IMR-90 (cell line): Measurements from ENCODE around the gene CD79A. TPM values are rescaled to one million over a fixed set of nuclear protein-coding genes. Genes with fewer than 3 reads are reported as not detected.
A peak's percentile ranks its signal among the peaks of the same experiment; 100 is the strongest.

Source experiments
- ATAC-seq: fragments of 200-7000 bp; cut with Tn5 transposase; 2 replicates; pipeline ENCODE4 v1.9.1; 2020; ENCODE audit warnings: low read depth, mild to moderate bottlenecking, moderate library complexity
- BruUV-seq: library from RNA; stranded (reverse); fragments of 400-500 nt; replicated peaks from 2 replicates; lab custom pipeline; 2021; lab: Mats Ljungman, UMichigan
- CTCF ChIA-PET: fragments of 300-600 bp; formaldehyde crosslinking; extraction: SDS; loops from one replicate; lab custom pipeline; 2021; ENCODE audit warnings: antibody characterized with exemption; lab: Yijun Ruan, JAX
- POLR2A ChIA-PET: fragments of 300-600 bp; sonication (Branson Sonifier 250); formaldehyde crosslinking; loops from one replicate; lab custom pipeline; 2022; ENCODE audit warnings: antibody characterized with exemption; ENCODE audit not compliant: unreplicated experiment; lab: Charles Lee
- DNase-seq: peaks from one replicate; pipeline ENCODE4 v3.0.0; 2013
- H2AFZ ChIP-seq: replicated peaks from 2 replicates; pipeline ENCODE3; 2013; ENCODE audit warnings: low read length, mild to moderate bottlenecking; ENCODE audit not compliant: poor library complexity
- H2AK5ac ChIP-seq: 2 replicates; pipeline ENCODE4 v1.6.1; 2013; ENCODE audit warnings: low read depth, low read length, inconsistent platforms
- H2AK9ac ChIP-seq: replicated peaks from 2 replicates; pipeline ENCODE3; 2013; ENCODE audit warnings: mild to moderate bottlenecking, low read depth, low read length, moderate library complexity; ENCODE audit not compliant: poor library complexity
- H2BK120ac ChIP-seq: 2 replicates; pipeline ENCODE4 v1.6.1; 2013; ENCODE audit warnings: low read depth, low read length, inconsistent platforms
- H2BK15ac ChIP-seq: 3 replicates; pipeline ENCODE4 v1.6.1; 2013; ENCODE audit warnings: low read depth, low read length, inconsistent platforms
- H2BK20ac ChIP-seq: 2 replicates; pipeline ENCODE4 v1.6.1; 2013; ENCODE audit warnings: low read depth, mild to moderate bottlenecking, inconsistent platforms, low read length, moderate library complexity
- H2BK5ac ChIP-seq: 2 replicates; pipeline ENCODE4 v1.6.1; 2013; ENCODE audit warnings: mild to moderate bottlenecking, low read depth, low read length, inconsistent platforms; ENCODE audit not compliant: poor library complexity, severe bottlenecking
- H3K14ac ChIP-seq: replicated peaks from 2 replicates; pipeline ENCODE4 v1.6.1; 2013; ENCODE audit warnings: low read depth, low read length, inconsistent platforms
- H3K18ac ChIP-seq: 2 replicates; pipeline ENCODE4 v1.6.1; 2013; ENCODE audit warnings: low read depth, low read length, control low read depth
- H3K23ac ChIP-seq: 2 replicates; pipeline ENCODE4 v1.6.1; 2013; ENCODE audit warnings: low read depth, low read length, inconsistent platforms
- H3K27ac ChIP-seq: 2 replicates; pipeline ENCODE4 v1.5.1; 2013; ENCODE audit warnings: mild to moderate bottlenecking, control low read depth, low read length; ENCODE audit not compliant: insufficient read depth
- H3K27me3 ChIP-seq: 2 replicates; pipeline ENCODE4 v1.6.1; 2013; ENCODE audit warnings: low read length; ENCODE audit not compliant: control insufficient read depth, insufficient read depth
- H3K36me3 ChIP-seq: 2 replicates; pipeline ENCODE4 v1.6.1; 2013; ENCODE audit warnings: low read length, mixed read lengths; ENCODE audit not compliant: control insufficient read depth, insufficient read depth
- H3K4ac ChIP-seq: 2 replicates; pipeline ENCODE4 v1.6.1; 2013; ENCODE audit warnings: low read depth, low read length, inconsistent platforms
- H3K4me1 ChIP-seq: 2 replicates; pipeline ENCODE4 v1.6.1; 2013; ENCODE audit warnings: low read length, mixed read lengths; ENCODE audit not compliant: control insufficient read depth, insufficient read depth
- H3K4me2 ChIP-seq: 2 replicates; pipeline ENCODE4 v1.6.1; 2013; ENCODE audit warnings: low read depth, mild to moderate bottlenecking, control low read depth, low read length, moderate library complexity
- H3K4me3 ChIP-seq: 2 replicates; pipeline ENCODE4 v1.5.1; 2013; ENCODE audit warnings: low read depth, mild to moderate bottlenecking, control low read depth, low read length, moderate library complexity; ENCODE audit not compliant: insufficient read depth
- H3K56ac ChIP-seq: 2 replicates; pipeline ENCODE4 v1.6.1; 2013; ENCODE audit warnings: low read length, inconsistent platforms; ENCODE audit not compliant: insufficient read depth; ENCODE audit errors: extremely low read depth
- H3K79me1 ChIP-seq, 2 experiments: 2 replicates each; pipeline ENCODE4 v1.6.1; 2013; ENCODE audit warnings: low read length in 2 of 2, inconsistent platforms in 1 of 2, low read depth in 1 of 2
- H3K9ac ChIP-seq: 2 replicates; pipeline ENCODE4 v1.6.1; 2013; ENCODE audit warnings: low read depth, low read length, control low read depth
- H3K9me1 ChIP-seq: 2 replicates; pipeline ENCODE4 v1.6.1; 2013; ENCODE audit warnings: low read length, inconsistent platforms; ENCODE audit not compliant: insufficient read depth
- H3K9me3 ChIP-seq: 2 replicates; pipeline ENCODE4 v1.6.1; 2013; ENCODE audit warnings: low read length; ENCODE audit not compliant: control insufficient read depth, insufficient read depth
- H4K20me1 ChIP-seq: 2 replicates; pipeline ENCODE4 v1.6.1; 2013; ENCODE audit warnings: low read length, inconsistent platforms; ENCODE audit not compliant: insufficient read depth
- H4K5ac ChIP-seq: 2 replicates; pipeline ENCODE4 v1.6.1; 2013; ENCODE audit warnings: mild to moderate bottlenecking, low read depth, low read length, control low read depth
- H4K8ac ChIP-seq, 2 experiments: 2 replicates each; pipeline ENCODE4 v1.6.1; 2013; ENCODE audit warnings: low read depth in 2 of 2, low read length in 2 of 2, control low read depth in 1 of 2, inconsistent platforms in 1 of 2
- H4K91ac ChIP-seq: 2 replicates; pipeline ENCODE4 v1.6.1; 2013; ENCODE audit warnings: low read depth, low read length, inconsistent platforms; ENCODE audit not compliant: insufficient read depth
- BHLHE40 ChIP-seq: fragments of 150-350 bp; IDR thresholded peaks from 2 replicates; pipeline ENCODE4 v1.6.1; 2016; ENCODE audit warnings: mild to moderate bottlenecking, low read depth, low read length
- CHD1 ChIP-seq: IDR thresholded peaks from 2 replicates; pipeline ENCODE4 v1.6.1; 2012; ENCODE audit warnings: low read depth, low read length, improper control_type of control experiment
- CTCF ChIP-seq: conservative IDR thresholded peaks from 2 replicates; pipeline ENCODE4 v1.5.1; 2012; ENCODE audit warnings: mild to moderate bottlenecking, low read depth, low read length, improper control_type of control experiment
- ELK1 ChIP-seq: fragments of 150-350 bp; IDR thresholded peaks from 2 replicates; pipeline ENCODE4 v1.6.1; 2016; ENCODE audit warnings: low read depth, mild to moderate bottlenecking, low read length, moderate library complexity, borderline replicate concordance
- FOS ChIP-seq: fragments of 150-350 bp; IDR thresholded peaks from 2 replicates; pipeline ENCODE4 v1.6.1; 2016; ENCODE audit warnings: low read depth, low read length
- MAFK ChIP-seq: IDR thresholded peaks from 2 replicates; pipeline ENCODE4 v1.6.1; 2012; ENCODE audit warnings: low read depth, low read length, improper control_type of control experiment
- POLR2A ChIP-seq: IDR thresholded peaks from 2 replicates; pipeline ENCODE4 v1.6.1; 2012; ENCODE audit warnings: mild to moderate bottlenecking, low read depth, low read length
- RCOR1 ChIP-seq: IDR thresholded peaks from 2 replicates; pipeline ENCODE4 v1.6.1; 2012; ENCODE audit warnings: mild to moderate bottlenecking, low read length, improper control_type of control experiment; ENCODE audit not compliant: insufficient replicate concordance
- SMC3 ChIP-seq: fragments of 150-350 bp; IDR thresholded peaks from 2 replicates; pipeline ENCODE4 v1.6.1; 2016; ENCODE audit warnings: low read depth, mild to moderate bottlenecking, antibody characterized with exemption, low read length, moderate library complexity
- USF2 ChIP-seq: fragments of 150-350 bp; IDR thresholded peaks from 2 replicates; pipeline ENCODE4 v1.6.1; 2017; ENCODE audit warnings: mild to moderate bottlenecking, antibody characterized with exemption, low read length, low read depth
- WGBS, 2 experiments: methylation state at CpG; one replicate each; pipeline versions ENCODE4 v1.1.5 to v1.1.7; 2013; ENCODE audit warnings: missing lambda C conversion rate in 2 of 2; ENCODE audit not compliant: insufficient read length in 1 of 2; ENCODE audit errors: extremely low coverage in 2 of 2; 5-methylcytosine and 5-hydroxymethylcytosine counted together
- dilution Hi-C: fragments of 300-500 bp; cut with HindIII; formaldehyde crosslinking; loops from one replicate; pipeline ENCODE4 v1.14.3; 2018; ENCODE audit warnings: low sequenced_read_pairs; ENCODE audit not compliant: unreplicated experiment
- in situ Hi-C: fragments of 300-500 bp; cut with MboI; formaldehyde crosslinking; loops from 3 replicates; pipeline ENCODE4 v1.14.3; 2019; ENCODE audit warnings: low sequenced_read_pairs, inconsistent platforms, mixed read lengths
- intact Hi-C: fragments of 100-400 bp; cut with micrococcal nuclease; formaldehyde crosslinking; loops from 2 replicates; pipeline ENCODE4 v1.10.0; 2022
- polyA plus RNA-seq, 3 experiments: library from polyadenylated mRNA; depleted of rRNA; stranded (reverse); fragments of >200 nt; gene quantifications; 2 replicates each; pipeline ENCODE4 v1.2.3, GENCODE V29; 2012; ENCODE audit warnings: low replicate concordance in 1 of 3
- total RNA-seq: library from RNA; depleted of rRNA; stranded (reverse); fragments of >200 nt; gene quantifications from 2 replicates; pipeline ENCODE4 v1.2.3, GENCODE V29; 2012

Gene CD79A
- total and polyA plus RNA-seq, 2 of the 4 experiments (the other 2 are of a cell fraction) = 0.19 TPM; not detected in 1

GRCh38 chr19:41839211-41839610 lies 37.9 kb upstream of the CD79A start:
- no peaks in the 10 kb centered on the region for H3K4me1 ChIP-seq
- H2AK9ac ChIP-seq = no peak overlapping the region
- no peak overlapping the region for H2BK15ac ChIP-seq
- no peak overlapping the region for H3K18ac ChIP-seq
- no peak for TF ChIP-seq CTCF
- no peak for TF ChIP-seq POLR2A
- TF ChIP-seq RCOR1 = no peak
- no peak for TF ChIP-seq SMC3
- no peak for TF ChIP-seq ELK1
- no peak for TF ChIP-seq BHLHE40
- no peak for TF ChIP-seq USF2
- TF ChIP-seq MAFK = no peak
- TF ChIP-seq FOS = no peak
- TF ChIP-seq CHD1 = no peak
- no peak overlapping the region for H2BK120ac ChIP-seq
- H3K27ac ChIP-seq = no peak overlapping the region
- H3K9me1 ChIP-seq = no peaks in the 10 kb centered on the region
- no peak overlapping the region for H3K56ac ChIP-seq
- H2AK5ac ChIP-seq = no peak overlapping the region
- dilution Hi-C loops (no loop called here), intact Hi-C loops (no loop called here), in situ Hi-C loops (no loop called here)
- no peak for DNase-seq
- no peaks in the 10 kb centered on the region for H3K79me1 ChIP-seq
- no peak overlapping the region for H2BK20ac ChIP-seq
- H3K4ac ChIP-seq = no peak overlapping the region
- H3K4me3 ChIP-seq = no peak overlapping the region
- no peak overlapping the region for H4K5ac ChIP-seq
- peak overlapping the region; percentile 43 for H2AFZ ChIP-seq
- H2BK5ac ChIP-seq = no peak overlapping the region
- H3K9ac ChIP-seq = no peak overlapping the region
- no peak overlapping the region for H3K4me2 ChIP-seq
- ChIA-PET POLR2A (no interaction called here), CTCF (no interaction called here)
- no peak for ATAC-seq
- no peak overlapping the region for H3K14ac ChIP-seq
- H4K91ac ChIP-seq = no peak overlapping the region
- H4K20me1 ChIP-seq = no peaks in the 10 kb centered on the region
- 14% methylated on average over 1 of the region's 2 CpGs; no CpG with 5 or more reads in 1 of the 2 experiments for WGBS, 2 experiments
- H3K36me3 ChIP-seq = no peaks in the 10 kb centered on the region
- H3K23ac ChIP-seq = no peak overlapping the region
- H3K27me3 ChIP-seq = peaks cover 13% of the 10 kb centered on the region
- no peaks in the 10 kb centered on the region for H3K9me3 ChIP-seq
- no peak overlapping the region for H4K8ac ChIP-seq
- BruUV-seq = no TSS peak
